Measurements from ENCODE around the gene GON4L. TPM values are rescaled to one million over a fixed set of nuclear protein-coding genes. Genes with fewer than 3 reads are reported as not detected.

The GON4L gene
- total RNA-seq, 1 donor = 39.4 TPM

- Histone ChIP-seq H3K27me3 (ENCODE audit: insufficient read depth, low read length) (no peaks in the 10 kb centered on the region), H3K79me2 (ENCODE audit: insufficient read depth, low read length) (peaks cover 21% of the 10 kb centered on the region), H3K4me2 (ENCODE audit: insufficient read depth, low read length) (no peak overlapping the region), H2AFZ (ENCODE audit: low read length) (no peak overlapping the region), H3K4me1 (ENCODE audit: insufficient read depth, low read length) (peaks cover 15% of the 10 kb centered on the region), H4K20me1 (ENCODE audit: insufficient read depth, low read length) (no peaks in the 10 kb centered on the region), H3K36me3 (ENCODE audit: insufficient read depth, low read length) (no peaks in the 10 kb centered on the region), H3K4me3 (ENCODE audit: insufficient read depth, low read length) (no peak overlapping the region), H3K9me3 (ENCODE audit: low read depth, low read length) (no peaks in the 10 kb centered on the region), H3K27ac (ENCODE audit: low read depth, low read length) (no peak overlapping the region)
- DNase-seq (ENCODE audit: insufficient read length, low spot score, missing footprints) = no peak
- TF ChIP-seq, protein P1, sequence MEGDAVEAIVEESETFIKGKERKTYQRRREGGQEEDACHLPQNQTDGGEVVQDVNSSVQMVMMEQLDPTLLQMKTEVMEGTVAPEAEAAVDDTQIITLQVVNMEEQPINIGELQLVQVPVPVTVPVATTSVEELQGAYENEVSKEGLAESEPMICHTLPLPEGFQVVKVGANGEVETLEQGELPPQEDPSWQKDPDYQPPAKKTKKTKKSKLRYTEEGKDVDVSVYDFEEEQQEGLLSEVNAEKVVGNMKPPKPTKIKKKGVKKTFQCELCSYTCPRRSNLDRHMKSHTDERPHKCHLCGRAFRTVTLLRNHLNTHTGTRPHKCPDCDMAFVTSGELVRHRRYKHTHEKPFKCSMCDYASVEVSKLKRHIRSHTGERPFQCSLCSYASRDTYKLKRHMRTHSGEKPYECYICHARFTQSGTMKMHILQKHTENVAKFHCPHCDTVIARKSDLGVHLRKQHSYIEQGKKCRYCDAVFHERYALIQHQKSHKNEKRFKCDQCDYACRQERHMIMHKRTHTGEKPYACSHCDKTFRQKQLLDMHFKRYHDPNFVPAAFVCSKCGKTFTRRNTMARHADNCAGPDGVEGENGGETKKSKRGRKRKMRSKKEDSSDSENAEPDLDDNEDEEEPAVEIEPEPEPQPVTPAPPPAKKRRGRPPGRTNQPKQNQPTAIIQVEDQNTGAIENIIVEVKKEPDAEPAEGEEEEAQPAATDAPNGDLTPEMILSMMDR (IDR thresholded peaks at IDR 0.05; ENCODE audit: extremely low read depth, low read depth, low read length) = no peak
Measured at GRCh38 chr1:155864393-155864792, 7.4 kb upstream of the GON4L start.

GRCh38 chr1:155861896-155862295 lies 4.9 kb upstream of the GON4L start:
- H3K27ac ChIP-seq (ENCODE audit: low read depth, low read length) = no peak overlapping the region
- no peaks in the 10 kb centered on the region for H3K9me3 ChIP-seq (ENCODE audit: low read depth, low read length)
- peaks cover 21% of the 10 kb centered on the region for H3K79me2 ChIP-seq (ENCODE audit: insufficient read depth, low read length)
- TF ChIP-seq, protein P1 (IDR thresholded peaks at IDR 0.05; ENCODE audit: extremely low read depth, low read depth, low read length) = no peak
- H3K4me2 ChIP-seq (ENCODE audit: insufficient read depth, low read length) = no peak overlapping the region
- H3K36me3 ChIP-seq (ENCODE audit: insufficient read depth, low read length) = no peaks in the 10 kb centered on the region
- H3K27me3 ChIP-seq (ENCODE audit: insufficient read depth, low read length) = no peaks in the 10 kb centered on the region
- H3K4me3 ChIP-seq (ENCODE audit: insufficient read depth, low read length) = no peak overlapping the region
- H2AFZ ChIP-seq (ENCODE audit: low read length) = no peak overlapping the region
- DNase-seq (ENCODE audit: insufficient read length, low spot score, missing footprints) = no peak
- H3K4me1 ChIP-seq (ENCODE audit: insufficient read depth, low read length) = peaks cover 19% of the 10 kb centered on the region
- no peaks in the 10 kb centered on the region for H4K20me1 ChIP-seq (ENCODE audit: insufficient read depth, low read length)

GRCh38 chr1:155860970-155861510 lies 4.0 kb upstream of the GON4L start:
- Histone ChIP-seq H3K79me2 (ENCODE audit: insufficient read depth, low read length) (peaks cover 29% of the 10 kb centered on the region), H2AFZ (ENCODE audit: low read length) (peak overlapping the region; percentile 90), H3K4me1 (ENCODE audit: insufficient read depth, low read length) (peaks cover 23% of the 10 kb centered on the region), H3K9me3 (ENCODE audit: low read depth, low read length) (no peaks in the 10 kb centered on the region), H3K27me3 (ENCODE audit: insufficient read depth, low read length) (no peaks in the 10 kb centered on the region), H3K27ac (ENCODE audit: low read depth, low read length) (peak overlapping the region; percentile 94), H3K36me3 (ENCODE audit: insufficient read depth, low read length) (no peaks in the 10 kb centered on the region), H3K4me3 (ENCODE audit: insufficient read depth, low read length) (peak overlapping the region; percentile 73), H3K4me2 (ENCODE audit: insufficient read depth, low read length) (peak overlapping the region; percentile 93), H4K20me1 (ENCODE audit: insufficient read depth, low read length) (no peaks in the 10 kb centered on the region)
- DNase-seq (ENCODE audit: insufficient read length, low spot score, missing footprints) = no peak
- TF ChIP-seq, protein P1 (IDR thresholded peaks at IDR 0.05; ENCODE audit: extremely low read depth, low read depth, low read length) = no peak

- H3K79me2 ChIP-seq (ENCODE audit: insufficient read depth, low read length) = peaks cover 36% of the 10 kb centered on the region
- H3K4me3 ChIP-seq (ENCODE audit: insufficient read depth, low read length) = peak overlapping the region; percentile 73
- H3K4me1 ChIP-seq (ENCODE audit: insufficient read depth, low read length) = peaks cover 26% of the 10 kb centered on the region
- H3K27ac ChIP-seq (ENCODE audit: low read depth, low read length) = peak overlapping the region; percentile 94
- H3K4me2 ChIP-seq (ENCODE audit: insufficient read depth, low read length) = peak overlapping the region; percentile 93
- peak; percentile 94 for DNase-seq (ENCODE audit: insufficient read length, low spot score, missing footprints)
- H3K36me3 ChIP-seq (ENCODE audit: insufficient read depth, low read length) = peaks cover 1% of the 10 kb centered on the region
- H3K9me3 ChIP-seq (ENCODE audit: low read depth, low read length) = no peaks in the 10 kb centered on the region
- TF ChIP-seq, protein P1 (IDR thresholded peaks at IDR 0.05; ENCODE audit: extremely low read depth, low read depth, low read length) = no peak
- peak overlapping the region; percentile 90 for H2AFZ ChIP-seq (ENCODE audit: low read length)
- H4K20me1 ChIP-seq (ENCODE audit: insufficient read depth, low read length) = no peaks in the 10 kb centered on the region
- no peaks in the 10 kb centered on the region for H3K27me3 ChIP-seq (ENCODE audit: insufficient read depth, low read length)
Measured at GRCh38 chr1:155859881-155860871, 3.2 kb upstream of the GON4L start.

Measured in osteoblast (primary cell).